Activated CD4-positive, alpha-beta T cell treated with anti-CD3 and anti-CD28 coated beads, Interleukin-2, amount 50 U/mL, for 48 hours (primary cell): ENCODE data around the gene CBX3.
"Not testable (repeated sequence)": the region's sequence is repeated elsewhere in the genome, so short reads cannot be mapped to it uniquely, and the experiment has no call there.

Experiments used
- DNase-seq, 2 experiments: peaks; one replicate each; pipeline ENCODE4 v3.0.0-alpha.2; 2020

CBX3 gene

DNA sequence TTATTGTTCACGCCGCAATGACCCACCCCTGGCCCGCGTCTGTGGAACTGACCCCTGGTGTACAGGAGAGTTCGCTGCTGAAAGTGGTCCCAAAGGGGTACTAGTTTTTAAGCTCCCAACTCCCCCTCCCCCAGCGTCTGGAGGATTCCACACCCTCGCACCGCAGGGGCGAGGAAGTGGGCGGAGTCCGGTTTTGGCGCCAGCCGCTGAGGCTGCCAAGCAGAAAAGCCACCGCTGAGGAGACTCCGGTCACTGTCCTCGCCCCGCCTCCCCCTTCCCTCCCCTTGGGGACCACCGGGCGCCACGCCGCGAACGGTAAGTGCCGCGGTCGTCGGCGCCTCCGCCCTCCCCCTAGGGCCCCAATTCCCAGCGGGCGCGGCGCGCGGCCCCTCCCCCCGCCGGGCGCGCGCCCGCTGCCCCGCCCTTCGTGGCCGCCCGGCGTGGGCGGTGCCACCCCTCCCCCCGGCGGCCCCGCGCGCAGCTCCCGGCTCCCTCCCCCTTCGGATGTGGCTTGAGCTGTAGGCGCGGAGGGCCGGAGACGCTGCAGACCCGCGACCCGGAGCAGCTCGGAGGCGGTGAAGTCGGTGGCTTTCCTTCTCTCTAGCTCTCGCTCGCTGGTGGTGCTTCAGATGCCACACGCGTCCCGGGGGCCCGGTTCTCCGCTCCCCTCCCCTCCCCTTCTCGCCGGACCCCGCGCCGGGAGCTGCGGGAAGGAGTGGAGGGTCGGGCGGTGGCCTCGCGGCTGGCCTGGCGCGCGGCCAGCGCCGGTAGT is at the start of gene CBX3:
TSS of gene CBX3 (plus strand) at position 499 of the 772 bp plus-strand sequence. CDS start 1,254 bp downstream, outside the sequence.
- DNase-seq: peak; percentile 95 to 96

DNA sequence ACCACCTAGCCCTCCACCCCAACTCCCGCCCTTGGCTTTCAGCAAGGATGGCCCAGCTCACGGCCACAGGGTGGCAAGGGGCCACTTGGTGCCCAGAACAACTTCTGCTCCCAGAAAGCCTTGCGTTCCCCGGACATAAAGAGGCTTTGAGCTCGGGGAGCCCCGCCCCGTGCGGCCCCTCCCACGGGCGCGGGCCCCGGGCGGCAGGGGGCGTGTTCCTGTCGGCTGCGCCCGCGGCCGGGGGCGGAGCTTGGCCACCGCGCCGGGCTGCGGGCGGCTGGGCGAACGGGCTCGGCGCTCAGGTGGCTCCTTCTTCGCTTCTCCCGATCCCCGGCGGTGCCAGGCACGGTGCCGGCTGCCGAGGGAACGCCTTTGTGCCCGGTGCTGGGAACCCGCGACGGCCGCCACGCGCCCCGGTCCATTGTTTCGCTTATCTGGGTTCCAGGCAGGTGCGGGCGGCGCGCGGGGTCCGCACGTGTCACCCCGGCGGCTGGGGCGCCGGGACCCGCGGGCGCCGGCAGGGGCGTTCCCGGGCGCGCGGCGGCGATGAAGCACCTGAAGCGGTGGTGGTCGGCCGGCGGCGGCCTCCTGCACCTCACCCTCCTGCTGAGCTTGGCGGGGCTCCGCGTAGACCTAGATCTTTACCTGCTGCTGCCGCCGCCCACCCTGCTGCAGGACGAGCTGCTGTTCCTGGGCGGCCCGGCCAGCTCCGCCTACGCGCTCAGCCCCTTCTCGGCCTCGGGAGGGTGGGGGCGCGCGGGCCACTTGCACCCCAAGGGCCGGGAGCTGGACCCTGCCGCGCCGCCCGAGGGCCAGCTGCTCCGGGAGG is 49.4 kb upstream of the CBX3 start, which contains the start of gene NFE2L3:
TSS of gene NFE2L3 (plus strand) at position 246 of the 829 bp plus-strand sequence. CDS start at position 547, 301 bp downstream.
- DNase-seq: peak; percentile 83 to 87

DNA sequence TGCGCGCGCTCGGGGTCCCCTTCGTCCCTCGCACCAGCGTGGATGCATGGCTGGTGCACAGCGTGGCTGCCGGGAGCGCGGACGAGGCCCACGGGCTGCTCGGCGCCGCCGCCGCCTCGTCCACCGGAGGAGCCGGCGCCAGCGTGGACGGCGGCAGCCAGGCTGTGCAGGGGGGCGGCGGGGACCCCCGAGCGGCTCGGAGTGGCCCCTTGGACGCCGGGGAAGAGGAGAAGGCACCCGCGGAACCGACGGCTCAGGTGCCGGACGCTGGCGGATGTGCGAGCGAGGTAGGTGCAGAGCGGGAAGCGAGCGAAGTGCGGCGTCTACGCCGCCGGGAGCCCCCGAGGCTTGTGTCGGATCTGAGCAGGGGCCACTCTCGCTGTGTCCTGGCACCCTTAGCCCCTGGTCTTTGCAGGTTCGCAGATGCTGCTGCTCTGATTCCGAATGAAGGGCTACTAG is 48.7 kb upstream of the CBX3 start:
- DNase-seq: peak; percentile 45 to 53

GRCh38 chr7:26153241-26153822 is 48.2 kb upstream of the CBX3 start:
- DNase-seq: peak; percentile 42 to 54

DNA sequence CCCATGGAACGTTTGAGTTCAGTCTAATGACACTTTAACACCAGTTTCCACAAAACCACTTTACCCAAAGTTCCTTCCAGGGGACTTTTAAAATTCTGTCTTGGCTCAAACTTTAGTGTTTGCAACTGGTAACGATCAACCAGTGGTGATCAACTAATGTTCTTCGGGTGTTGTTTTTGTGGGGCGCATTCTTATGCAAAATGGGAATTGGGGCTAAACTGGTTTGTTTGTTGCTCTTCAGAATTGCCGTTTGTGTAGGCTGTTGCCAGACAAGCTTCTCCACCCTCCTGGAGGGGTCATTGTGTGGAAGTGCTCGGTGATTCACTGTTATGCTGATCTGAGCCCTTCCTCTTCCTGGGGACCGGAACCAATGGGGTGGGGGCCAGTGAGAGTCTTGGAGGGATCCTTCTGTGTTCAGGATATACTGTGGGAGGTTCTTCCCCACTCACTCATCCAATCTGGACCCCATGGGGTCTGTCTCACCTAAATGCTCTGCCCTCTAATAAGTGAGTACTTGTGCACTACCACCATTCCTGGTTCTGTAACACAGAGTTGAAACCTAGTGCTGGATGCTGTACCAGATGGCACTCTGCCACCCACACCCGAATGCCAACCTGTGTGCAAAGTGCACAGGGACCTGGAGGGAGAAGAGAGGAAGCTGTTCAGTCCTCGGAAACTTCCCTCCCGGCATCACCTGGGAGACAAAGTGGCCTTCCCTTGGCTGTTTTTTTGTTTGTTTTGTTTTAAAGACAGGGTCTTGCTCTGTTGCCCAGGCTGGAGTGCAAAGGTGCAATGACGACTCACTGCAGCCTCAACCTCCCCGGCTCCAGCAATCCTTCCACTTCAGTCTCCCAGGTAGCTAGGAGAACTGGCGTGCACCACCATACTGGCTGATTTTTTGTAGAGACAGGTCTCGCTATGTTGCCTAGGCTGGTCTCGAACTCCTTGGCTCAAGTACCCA is 47.4 kb upstream of the CBX3 start:
- DNase-seq: peak in 1 of 2 experiments; percentile 61

- DNase-seq: no peak
These were observed 45.8 kb upstream of the CBX3 start for GRCh38 chr7:26155531-26156375.

DNA sequence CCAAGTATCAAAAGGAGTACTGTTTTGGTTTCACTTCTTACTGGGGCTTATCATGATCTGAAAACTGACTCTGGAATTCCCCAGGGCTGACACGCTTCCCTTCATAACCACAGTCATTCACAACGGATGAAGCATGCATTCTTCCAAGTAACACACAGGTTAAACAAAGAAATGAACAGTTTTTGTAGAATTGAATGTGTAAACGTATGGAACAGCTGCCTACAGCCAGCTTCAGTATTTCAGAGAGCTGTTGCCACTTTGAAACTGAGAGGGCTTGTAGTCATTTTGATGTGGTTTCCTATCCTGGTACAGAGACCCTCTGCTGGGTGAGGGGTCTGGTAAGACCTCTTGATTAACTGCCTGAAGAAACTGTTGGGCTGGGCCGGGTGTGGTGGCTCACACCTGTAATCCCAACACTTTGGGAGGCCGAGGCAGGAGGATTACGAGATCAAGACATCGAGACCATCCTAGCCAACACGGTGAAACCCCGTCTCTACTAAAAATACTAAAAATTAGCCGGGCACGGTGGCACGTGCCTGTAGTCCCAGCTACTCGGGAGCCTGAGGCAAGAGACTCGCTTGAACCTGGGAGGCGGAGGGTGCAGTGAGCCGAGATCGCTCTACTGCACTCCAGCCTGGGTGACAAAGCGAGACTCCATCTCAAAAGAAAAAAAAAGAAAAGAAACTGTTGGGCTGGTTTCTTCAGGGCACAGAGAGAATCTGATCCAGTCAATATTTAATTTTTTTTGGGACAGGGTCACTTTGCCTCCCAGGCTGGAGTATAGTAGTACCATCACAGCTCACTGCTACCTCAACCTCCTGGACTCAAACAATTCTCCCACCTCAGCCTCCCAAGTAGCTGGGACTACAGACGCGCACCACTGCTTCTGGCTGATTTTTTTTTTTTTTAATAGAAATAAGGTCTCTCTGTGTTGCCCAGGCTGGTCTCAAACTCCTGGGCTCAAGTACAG is 44.8 kb upstream of the CBX3 start:
- DNase-seq: peak; percentile 51 to 61

DNA sequence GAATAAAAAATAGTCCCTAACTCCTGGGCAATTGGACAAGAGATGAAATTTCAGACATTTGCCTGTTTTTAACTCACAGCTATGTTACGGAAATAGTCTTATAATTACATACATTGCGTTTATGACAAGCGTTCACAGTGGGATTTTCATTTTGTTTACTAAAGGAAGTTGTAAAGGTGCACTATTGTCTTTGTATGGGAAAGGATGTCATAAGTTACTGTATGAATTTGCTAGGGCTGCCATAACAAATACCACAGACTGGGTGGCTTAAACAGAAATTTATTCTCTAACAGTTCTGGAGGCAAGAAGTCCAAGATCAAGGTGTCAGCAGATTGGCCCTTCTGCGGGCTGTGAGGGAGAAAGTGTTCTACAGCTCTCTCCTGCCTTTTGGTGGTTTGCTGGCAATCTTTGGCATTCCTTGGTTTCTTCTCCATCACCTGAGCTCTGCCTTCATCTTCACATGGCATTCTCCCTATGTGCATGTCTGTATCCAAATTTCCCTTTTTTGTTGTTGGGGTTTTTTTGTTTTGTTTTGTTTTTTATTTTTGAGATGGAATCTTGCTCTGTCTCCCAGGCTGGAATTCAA is 43.9 kb upstream of the CBX3 start:
- DNase-seq: no peak

DNA sequence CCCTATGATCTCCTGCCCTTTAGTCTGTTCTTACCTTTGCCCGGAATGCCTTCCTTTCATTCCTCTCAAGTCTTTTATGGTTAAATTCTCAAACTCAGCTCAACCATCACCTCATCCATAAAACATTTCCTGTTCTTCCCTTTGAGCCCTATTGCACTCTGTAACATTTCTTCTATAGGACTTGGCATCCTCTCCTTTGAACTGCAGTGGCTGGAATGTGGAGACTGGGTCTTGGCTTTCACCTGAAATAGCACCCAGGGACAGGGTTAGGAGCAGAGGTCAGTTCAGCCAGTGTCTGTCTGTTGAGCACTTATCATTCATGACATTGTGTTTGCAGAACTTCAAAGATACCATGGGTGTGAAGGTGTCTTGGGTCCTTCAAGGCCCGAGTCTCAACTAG is 42.3 kb upstream of the CBX3 start:
- DNase-seq: no peak

GRCh38 chr7:26160896-26161295 is 40.6 kb upstream of the CBX3 start:
- no peak for DNase-seq

- no peak for DNase-seq
These were observed 39.1 kb upstream of the CBX3 start for GRCh38 chr7:26162431-26162830.

DNA sequence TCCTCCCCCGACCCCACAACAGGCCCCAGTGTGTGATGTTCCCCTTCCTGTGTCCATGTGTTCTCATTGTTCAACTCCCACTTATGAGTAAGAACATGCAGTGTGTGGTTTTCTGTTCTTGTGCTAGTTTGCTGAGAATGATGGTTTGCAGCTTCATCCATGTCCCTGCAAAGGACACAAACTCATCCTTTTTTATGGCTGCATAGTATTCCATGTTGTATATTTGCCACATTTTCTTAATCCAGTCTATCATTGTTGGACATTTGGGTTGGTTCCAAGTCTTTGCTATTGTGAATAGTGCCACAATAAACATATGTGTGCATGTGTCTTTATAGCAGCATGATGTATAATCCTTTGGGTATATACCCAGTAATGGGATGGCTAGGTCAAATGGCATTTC is 37.7 kb upstream of the CBX3 start:
- not testable (repeated sequence) for DNase-seq

DNA sequence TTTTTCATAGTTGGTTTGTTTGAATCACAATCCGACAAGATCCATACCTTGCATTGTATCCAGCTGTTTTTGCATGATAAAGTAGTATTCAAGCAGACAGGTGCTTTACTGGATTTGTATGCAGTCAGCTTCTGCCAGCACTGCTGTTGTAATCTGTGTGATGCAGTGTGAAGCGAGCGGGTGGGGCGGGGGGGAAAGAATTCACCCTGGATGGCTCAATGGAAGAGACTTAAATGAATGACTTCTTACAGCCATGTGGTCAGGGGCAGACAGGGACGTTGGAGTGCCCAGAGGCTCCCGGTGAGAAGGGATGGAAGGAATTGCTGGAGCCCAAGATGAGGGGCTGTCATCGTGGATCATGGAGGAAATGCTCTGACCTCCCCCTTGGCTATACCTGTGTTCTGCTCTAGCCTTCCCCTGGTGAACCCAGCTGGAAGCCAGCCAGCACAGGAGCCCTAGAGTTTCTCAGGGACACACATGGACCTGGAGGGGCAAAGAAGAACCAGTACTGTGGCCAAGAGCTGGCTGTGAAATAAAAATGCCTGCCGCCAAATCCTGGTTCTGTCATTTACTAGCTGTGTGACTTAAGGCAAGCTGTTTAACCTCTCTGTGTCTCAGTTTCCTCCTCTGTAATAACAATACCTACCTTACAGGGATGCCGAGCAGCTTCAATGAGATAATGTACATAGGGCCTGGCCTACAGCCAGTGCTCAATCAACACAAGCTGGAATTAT is 35.4 kb upstream of the CBX3 start:
- no peak for DNase-seq

GRCh38 chr7:26166684-26167266 is 34.8 kb upstream of the CBX3 start:
- DNase-seq: peak in 1 of 2 experiments; percentile 39

GRCh38 chr7:26167303-26167934 is 34.1 kb upstream of the CBX3 start:
- peak in 1 of 2 experiments; percentile 35 for DNase-seq

- no peak for DNase-seq
These were observed 33.0 kb upstream of the CBX3 start for GRCh38 chr7:26168458-26169023.

DNA sequence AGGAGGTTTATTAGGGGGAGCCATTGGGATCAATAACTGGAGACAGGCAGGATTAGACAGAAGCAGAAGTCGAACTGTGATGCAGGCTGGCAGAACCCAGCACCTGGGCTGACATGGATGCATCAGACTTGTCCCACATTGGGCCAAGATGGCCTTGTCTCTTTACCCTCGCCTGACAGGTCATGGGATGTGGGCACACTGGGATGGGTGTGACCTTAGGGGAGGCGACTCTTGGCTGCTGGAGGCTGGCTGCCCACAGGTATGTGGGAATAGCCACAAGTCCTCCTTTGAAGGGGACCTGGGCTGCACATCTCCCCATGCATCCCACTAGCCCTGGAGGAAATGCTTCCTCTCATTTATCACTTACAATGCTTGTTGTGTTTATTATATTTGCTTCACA is 32.3 kb upstream of the CBX3 start:
- DNase-seq: no peak
